Endothelial cell of umbilical vein (primary cell): ENCODE results near the gene UBTD2. TPM values are rescaled to one million over a fixed set of nuclear protein-coding genes. Genes with fewer than 3 reads are reported as not detected.
A peak's percentile ranks its signal among the peaks of the same experiment; 100 is the strongest.

ENCODE experiments used
- BruUV-seq: library from RNA; stranded (reverse); fragments of 400-500 nt; replicated peaks from 2 replicates; lab custom pipeline; 2021; lab: Mats Ljungman, UMichigan
- CTCF ChIA-PET: fragments of 300-600, 350-600 bp; sonication (Branson Sonifier 250); formaldehyde crosslinking; loops from one replicate; lab custom pipeline; 2021; ENCODE audit warnings: antibody characterized with exemption, inconsistent platforms; lab: Charles Lee
- POLR2A ChIA-PET: fragments of 300-600, 350-600 bp; sonication (Branson Sonifier 250); formaldehyde crosslinking; loops from one replicate; lab custom pipeline; 2021; ENCODE audit warnings: antibody characterized with exemption, inconsistent platforms; lab: Charles Lee
- DNase-seq: peaks from one replicate; pipeline ENCODE4 v3.0.0-alpha.2; 2011; ENCODE audit warnings: low read depth, low spot score
- FAIRE-seq: peaks from 2 replicates; lab custom pipeline; 2011; peaks lifted over from hg19 to GRCh38; lab: Jason Lieb, UNC
- H2AFZ ChIP-seq: 2 replicates; pipeline ENCODE4 v1.6.0; 2012; ENCODE audit warnings: low read depth, low read length, control low read depth, inconsistent platforms
- H3K27ac ChIP-seq: 2 replicates; pipeline ENCODE4 v1.5.1; 2011; ENCODE audit warnings: low read depth, mild to moderate bottlenecking, control low read depth, low read length, moderate library complexity; ENCODE audit not compliant: insufficient read depth
- H3K27me3 ChIP-seq, 2 experiments: 2 replicates each; pipeline versions ENCODE4 v1.6.0 to v1.6.1; 2011; ENCODE audit warnings: low read length in 2 of 2, mixed read lengths in 1 of 2; ENCODE audit not compliant: control insufficient read depth in 2 of 2, insufficient read depth in 2 of 2
- H3K36me3 ChIP-seq, 2 experiments: 2 replicates in 1 of 2; 3 replicates in 1 of 2; pipeline ENCODE4 v1.5.1; 2011; ENCODE audit warnings: low read length in 2 of 2, mild to moderate bottlenecking in 1 of 2, moderate library complexity in 1 of 2; ENCODE audit not compliant: control insufficient read depth in 2 of 2, insufficient read depth in 2 of 2; ENCODE audit errors: extremely low read depth in 1 of 2
- H3K4me1 ChIP-seq: 3 replicates; pipeline ENCODE4 v1.5.1; 2011; ENCODE audit warnings: mild to moderate bottlenecking, low read length; ENCODE audit not compliant: control insufficient read depth, insufficient read depth; ENCODE audit errors: extremely low read depth
- H3K4me2 ChIP-seq: 2 replicates; pipeline ENCODE4 v1.6.1; 2011; ENCODE audit warnings: low read length, control low read depth, mixed read lengths; ENCODE audit not compliant: insufficient read depth
- H3K4me3 ChIP-seq, 3 experiments: fragments of 200-600 bp in 1 of 3; sonication (generic), shearing (Covaris generic) in 1 of 3; replicated peaks in 1 of 3; 2 replicates each; pipeline ENCODE4 v1.5.1; 2011 to 2016; ENCODE audit warnings: control low read depth in 3 of 3, low read length in 3 of 3, mild to moderate bottlenecking in 2 of 3, inconsistent platforms in 1 of 3, low read depth in 1 of 3, moderate library complexity in 1 of 3; ENCODE audit not compliant: insufficient read depth in 1 of 3
- H3K79me2 ChIP-seq: 2 replicates; pipeline ENCODE4 v1.6.0; 2012; ENCODE audit warnings: low read length, inconsistent platforms; ENCODE audit not compliant: control insufficient read depth, insufficient read depth
- H3K9ac ChIP-seq: replicated peaks from 2 replicates; pipeline ENCODE3; 2011; ENCODE audit warnings: low read length, control low read depth; ENCODE audit not compliant: insufficient read depth; ENCODE audit errors: extremely low read depth
- H3K9me1 ChIP-seq: replicated peaks from 3 replicates; pipeline ENCODE4 v1.6.0; 2011; ENCODE audit warnings: mild to moderate bottlenecking, low read length; ENCODE audit not compliant: control insufficient read depth, insufficient read depth; ENCODE audit errors: extremely low read depth
- H3K9me3 ChIP-seq: replicated peaks from 2 replicates; pipeline ENCODE4 v1.5.1; 2012; ENCODE audit warnings: low read length, inconsistent platforms; ENCODE audit not compliant: control insufficient read depth, insufficient read depth
- H4K20me1 ChIP-seq: replicated peaks from 2 replicates; pipeline ENCODE3; 2011; ENCODE audit warnings: mild to moderate bottlenecking, low read length; ENCODE audit not compliant: control insufficient read depth, insufficient read depth; ENCODE audit errors: extremely low read depth
- EZH2 ChIP-seq: IDR thresholded peaks from 2 replicates; pipeline ENCODE4 v1.6.1; 2012; ENCODE audit warnings: borderline replicate concordance, low read depth, mild to moderate bottlenecking, moderate library complexity, low read length, inconsistent platforms; ENCODE audit not compliant: severe bottlenecking
- FOS ChIP-seq: IDR thresholded peaks from 2 replicates; pipeline ENCODE4 v1.6.1; 2011; ENCODE audit warnings: mild to moderate bottlenecking, low read length, moderate library complexity, borderline replicate concordance; ENCODE audit not compliant: insufficient read depth
- JUN ChIP-seq: IDR thresholded peaks from 2 replicates; pipeline ENCODE4 v1.6.1; 2011; ENCODE audit warnings: borderline replicate concordance, low read depth; ENCODE audit not compliant: insufficient read length, insufficient read depth
- POLR2A ChIP-seq: IDR thresholded peaks from 2 replicates; pipeline ENCODE4 v1.6.1; 2012; ENCODE audit warnings: low read depth, mild to moderate bottlenecking, control low read depth, low read length
- POLR2AphosphoS5 ChIP-seq: IDR thresholded peaks from 2 replicates; pipeline ENCODE4 v1.6.1; 2012; ENCODE audit warnings: low read depth, mild to moderate bottlenecking, control low read depth, low read length, moderate library complexity; ENCODE audit not compliant: insufficient read depth
- dilution Hi-C: fragments of 300-500 bp; cut with MboI; formaldehyde crosslinking; loops from one replicate; pipeline ENCODE4 v1.15.0; 2019; ENCODE audit warnings: low sequenced_read_pairs; ENCODE audit not compliant: extremely low pct_ligation_motif_present
- intact Hi-C: fragments of 100-400 bp; cut with micrococcal nuclease; formaldehyde crosslinking; loops from one replicate; pipeline ENCODE4 v1.10.0; 2022
- polyA plus RNA-seq, 4 experiments: library from polyadenylated mRNA; depleted of rRNA in 3 of 4; stranded (reverse) in 3 of 4; unstranded in 1 of 4; fragments of >200 nt; gene quantifications; 2 replicates each; pipeline versions ENCODE4 v1.2.1 to v1.2.3, GENCODE V29; 2011 to 2012; ENCODE audit warnings: missing spikeins in 1 of 4
- total RNA-seq: library from RNA; stranded (reverse); gene quantifications from 2 replicates; pipeline ENCODE4 v1.2.3, GENCODE V29; 2021
- TF ChIP-seq, protein P1 (sequence below), 2 donors: IDR thresholded peaks; 1 replicate in 1 of 2; 2 replicates in 1 of 2; pipeline ENCODE4 v1.5.1; 2011; ENCODE audit warnings: low read length in 2 of 2, mild to moderate bottlenecking in 2 of 2, moderate library complexity in 2 of 2, control low read depth in 1 of 2, inconsistent platforms in 1 of 2, low read depth in 1 of 2; ENCODE audit not compliant: insufficient read depth in 1 of 2; ENCODE audit errors: extremely low read depth in 1 of 2

Gene UBTD2
- total and polyA plus RNA-seq, 2 donors (not counting 3 experiments of a cell fraction or from before 2014, with no cell fraction given), result 10.1 to 22.6 TPM

DNA sequence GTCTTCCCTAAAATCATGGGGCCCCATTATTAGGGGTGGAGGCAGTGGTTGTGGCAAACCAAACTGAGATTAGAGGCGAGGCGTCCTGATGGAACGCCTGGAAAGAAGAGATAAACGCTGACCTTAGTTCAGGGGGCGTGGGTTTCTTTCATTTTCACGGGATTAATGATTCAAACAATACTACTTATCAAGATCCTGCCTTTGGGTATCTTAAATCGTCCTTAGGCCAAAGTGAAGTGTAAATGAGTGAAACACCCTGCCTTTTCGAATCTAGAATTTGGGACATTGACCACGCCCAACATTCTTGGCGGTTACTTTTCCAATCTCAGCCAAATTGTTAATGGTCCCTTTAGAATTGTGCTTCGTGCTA is 1.0 kb upstream of the UBTD2 start:
- H2AFZ ChIP-seq, result peak overlapping the region; percentile 99
- FAIRE-seq, result no peak
- peaks cover 37% of the 10 kb centered on the region for H3K79me2 ChIP-seq
- TF ChIP-seq POLR2A, result peak; percentile 44
- no peak for TF ChIP-seq FOS
- H4K20me1 ChIP-seq, result no peaks in the 10 kb centered on the region
- H3K4me2 ChIP-seq, result peak overlapping the region; percentile 92
- no peaks in the 10 kb centered on the region for H3K27me3 ChIP-seq
- H3K4me3 ChIP-seq, result peak overlapping the region; percentile 67 to 92 (median 68)
- H3K9ac ChIP-seq, result peak overlapping the region; percentile 75
- peak; percentile 25 for DNase-seq
- no TSS peak for BruUV-seq
- dilution Hi-C loops (no loop called here), intact Hi-C loops (loop anchor here (1.0 to 5.0 kb wide), 4 partner anchors 96 to 867 kb away; partner anchors contain the start of genes FBXW11, FGF18, SH3PXD2B and STK10)
- peak overlapping the region; percentile 50 for H3K27ac ChIP-seq
- POLR2A ChIA-PET, result no interaction called here
- CTCF ChIA-PET, result interaction anchor here (1.3 kb wide), 1 partner anchor 9 kb away, joined by 5 read pairs; no protein-coding TSS in a partner anchor
- H3K4me1 ChIP-seq, result peaks cover 21% of the 10 kb centered on the region
- no peaks in the 10 kb centered on the region for H3K36me3 ChIP-seq
- H3K9me1 ChIP-seq, result no peaks in the 10 kb centered on the region
- no peaks in the 10 kb centered on the region for H3K9me3 ChIP-seq

GRCh38 chr5:172283862-172284610 is 472 bp upstream of the UBTD2 start:
- no peaks in the 10 kb centered on the region for H3K27me3 ChIP-seq
- H4K20me1 ChIP-seq, result no peaks in the 10 kb centered on the region
- DNase-seq, result peak; percentile 71
- H3K4me2 ChIP-seq, result peak overlapping the region; percentile 92
- ChIA-PET POLR2A (interaction anchor here (1.6 kb wide), 1 partner anchor 9 kb away, joined by 7 read pairs; no protein-coding TSS in a partner anchor), CTCF (interaction anchor here (1.3 to 2.8 kb wide), 9 partner anchors 9 to 865 kb away, joined by 4 to 25 read pairs (median 8); partner anchors contain the start of gene STK10)
- H3K9ac ChIP-seq, result peak overlapping the region; percentile 75
- peak overlapping the region; percentile 82 for H3K27ac ChIP-seq
- peak overlapping the region; percentile 99 for H2AFZ ChIP-seq
- dilution Hi-C loops (no loop called here), intact Hi-C loops (loop anchor here (1.0 to 5.0 kb wide), 6 partner anchors 96 to 867 kb away; partner anchors contain the start of genes FBXW11, FGF18, SH3PXD2B and STK10)
- peaks cover 21% of the 10 kb centered on the region for H3K4me1 ChIP-seq
- H3K79me2 ChIP-seq, result peaks cover 43% of the 10 kb centered on the region
- no peaks in the 10 kb centered on the region for H3K9me1 ChIP-seq
- H3K9me3 ChIP-seq, result no peaks in the 10 kb centered on the region
- peak overlapping the region; percentile 68 to 93 (median 92) for H3K4me3 ChIP-seq
- H3K36me3 ChIP-seq, result no peaks in the 10 kb centered on the region
- FAIRE-seq, result peak; percentile 43
- no TSS peak for BruUV-seq
- TF ChIP-seq, protein P1, sequence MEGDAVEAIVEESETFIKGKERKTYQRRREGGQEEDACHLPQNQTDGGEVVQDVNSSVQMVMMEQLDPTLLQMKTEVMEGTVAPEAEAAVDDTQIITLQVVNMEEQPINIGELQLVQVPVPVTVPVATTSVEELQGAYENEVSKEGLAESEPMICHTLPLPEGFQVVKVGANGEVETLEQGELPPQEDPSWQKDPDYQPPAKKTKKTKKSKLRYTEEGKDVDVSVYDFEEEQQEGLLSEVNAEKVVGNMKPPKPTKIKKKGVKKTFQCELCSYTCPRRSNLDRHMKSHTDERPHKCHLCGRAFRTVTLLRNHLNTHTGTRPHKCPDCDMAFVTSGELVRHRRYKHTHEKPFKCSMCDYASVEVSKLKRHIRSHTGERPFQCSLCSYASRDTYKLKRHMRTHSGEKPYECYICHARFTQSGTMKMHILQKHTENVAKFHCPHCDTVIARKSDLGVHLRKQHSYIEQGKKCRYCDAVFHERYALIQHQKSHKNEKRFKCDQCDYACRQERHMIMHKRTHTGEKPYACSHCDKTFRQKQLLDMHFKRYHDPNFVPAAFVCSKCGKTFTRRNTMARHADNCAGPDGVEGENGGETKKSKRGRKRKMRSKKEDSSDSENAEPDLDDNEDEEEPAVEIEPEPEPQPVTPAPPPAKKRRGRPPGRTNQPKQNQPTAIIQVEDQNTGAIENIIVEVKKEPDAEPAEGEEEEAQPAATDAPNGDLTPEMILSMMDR (IDR thresholded peaks at IDR 0.05; ENCODE audit: extremely low read depth in 1 of 2, insufficient read depth in 1 of 2, low read depth in 1 of 2, low read length in 2 of 2), result no peak
- peak; percentile 55 for TF ChIP-seq POLR2A
- TF ChIP-seq POLR2AphosphoS5, result peak; percentile 5
- no peak for TF ChIP-seq EZH2
- TF ChIP-seq JUN, result no peak
